ENCODE results near the gene DDIT3.

DNA sequence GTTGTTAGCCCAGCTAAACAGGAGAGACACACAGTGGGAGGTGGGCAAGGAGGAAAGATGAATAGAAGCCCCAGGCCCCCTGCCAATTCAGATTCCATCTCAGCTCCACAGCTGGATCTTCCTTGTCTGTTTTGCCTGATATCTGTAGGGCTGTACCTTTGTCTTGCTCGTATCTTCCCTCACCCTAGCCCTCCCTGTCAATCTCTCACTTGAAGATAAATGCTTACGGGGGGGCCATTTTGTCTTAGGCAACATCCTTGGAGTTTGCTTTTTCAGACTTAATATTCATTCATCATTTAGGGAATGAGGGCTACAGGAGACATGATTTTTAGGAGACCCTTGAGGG, 32.0 kb upstream of the DDIT3 start:
- TF ChIP-seq, protein P1, sequence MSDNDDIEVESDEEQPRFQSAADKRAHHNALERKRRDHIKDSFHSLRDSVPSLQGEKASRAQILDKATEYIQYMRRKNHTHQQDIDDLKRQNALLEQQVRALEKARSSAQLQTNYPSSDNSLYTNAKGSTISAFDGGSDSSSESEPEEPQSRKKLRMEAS (IDR thresholded peaks at IDR 0.05) = no peak
- no peak for TF ChIP-seq EZH2phosphoT487 (IDR thresholded peaks at IDR 0.05; ENCODE audit: borderline replicate concordance)
- TF ChIP-seq POLR2AphosphoS5 (IDR thresholded peaks at IDR 0.05; ENCODE audit: low read depth, low read length) = no peak
- no peak for TF ChIP-seq RAD21 (IDR thresholded peaks at IDR 0.05; ENCODE audit: low read depth)
- no peak for TF ChIP-seq ZNF274 (IDR thresholded peaks at IDR 0.05; ENCODE audit: low read depth, low read length)

Measured in HCT116 (cell line).